HPDE6-E6E7 (cell line): ENCODE results near the gene BORCS8.
"Not testable (repeated sequence)": the region's sequence is repeated elsewhere in the genome, so short reads cannot be mapped to it uniquely, and the experiment has no call there.

Experiments used
- DNase-seq: peaks from one replicate; pipeline ENCODE4 v3.0.0; 2011; ENCODE audit warnings: missing footprints; ENCODE audit errors: extremely low spot score

Gene BORCS8

DNA sequence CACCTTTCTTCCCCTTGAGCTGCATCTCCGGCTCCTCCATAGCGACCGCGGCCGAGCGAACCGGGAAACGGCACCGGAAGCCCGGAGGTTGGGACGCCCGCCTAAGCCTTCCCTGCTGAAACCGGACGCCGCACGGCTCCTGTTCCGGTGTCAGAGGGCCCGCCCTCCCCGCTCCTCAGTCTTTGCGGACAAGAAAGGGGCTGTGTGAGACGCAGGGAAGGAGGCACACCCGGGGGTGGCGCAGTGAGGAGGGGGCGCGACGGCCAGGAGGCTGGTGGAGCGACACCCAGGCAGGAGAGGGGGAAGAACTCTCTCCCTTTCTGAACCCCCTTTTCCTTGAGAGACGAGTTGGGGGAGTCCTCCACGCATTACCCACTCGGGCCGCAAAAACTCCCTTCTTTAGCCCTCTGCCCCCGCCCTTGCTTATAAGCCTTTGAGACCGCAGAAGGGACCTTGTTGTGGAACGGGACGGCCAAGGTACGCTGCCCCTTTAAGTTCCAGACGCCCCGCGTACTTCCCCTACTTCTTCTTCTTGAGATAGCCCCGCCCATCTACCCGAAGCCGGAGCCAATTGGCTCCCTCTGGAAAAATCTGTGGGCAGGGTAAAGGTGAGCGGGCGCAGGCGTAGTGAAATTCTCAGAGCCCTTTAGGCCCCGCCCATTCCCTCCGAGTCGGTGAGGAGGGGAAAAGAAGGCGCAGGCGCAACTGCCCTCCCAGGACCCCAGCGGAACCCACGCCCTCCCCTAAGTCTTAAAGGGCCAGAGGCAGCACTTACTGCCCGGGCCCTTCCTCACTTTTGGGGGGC lies at the start of gene BORCS8, which contains the start of gene RFXANK:
Gene BORCS8 (minus strand): TSS at position 75 of the 805 bp plus-strand sequence. CDS start 35 bp downstream, at position 40.
Gene RFXANK (plus strand): TSS at position 181 of the 805 bp plus-strand sequence. CDS start 1,689 bp downstream, outside the sequence.
- DNase-seq: peak; percentile 97

DNA sequence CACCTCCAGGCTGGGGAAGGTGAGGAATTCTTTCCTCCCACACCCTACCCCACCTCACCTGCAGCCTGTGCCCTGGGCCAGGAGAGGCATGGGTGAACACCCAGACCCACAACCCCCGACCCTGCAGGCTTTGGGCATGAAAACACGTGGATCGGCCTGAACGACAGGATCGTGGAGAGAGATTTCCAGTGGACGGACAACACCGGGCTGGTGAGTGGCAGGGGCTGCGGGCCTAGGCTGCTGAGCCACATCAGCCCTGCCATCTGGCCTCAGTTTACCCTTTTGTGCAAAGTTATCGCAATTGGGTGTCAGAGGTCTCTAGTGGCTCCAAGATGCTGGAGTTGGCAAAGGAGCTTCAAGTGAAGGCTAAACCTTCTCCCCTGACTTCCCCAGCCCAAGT lies 48.5 kb upstream of the BORCS8 start:
- DNase-seq: no peak

DNA sequence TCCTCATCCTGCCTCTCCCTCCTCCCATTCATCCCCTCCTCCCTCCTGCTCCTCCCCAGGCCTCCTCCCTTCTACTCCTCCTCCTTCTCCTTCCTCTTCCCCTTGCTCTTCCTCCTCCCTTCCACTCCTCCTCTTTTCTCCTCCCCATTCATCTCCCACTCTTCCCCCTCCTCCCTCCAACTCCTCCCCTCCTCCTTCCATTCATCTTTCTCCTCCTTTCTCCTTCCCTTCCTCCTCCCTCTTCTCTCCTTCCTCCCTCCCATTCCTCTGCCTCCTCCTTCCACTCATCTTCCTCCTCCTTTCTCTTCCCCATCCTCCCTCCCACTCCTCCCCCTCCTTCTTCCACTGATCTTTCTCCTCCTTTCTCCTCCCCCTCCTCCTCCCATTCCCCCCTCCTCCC lies 47.7 kb upstream of the BORCS8 start:
- DNase-seq: no peak

DNA sequence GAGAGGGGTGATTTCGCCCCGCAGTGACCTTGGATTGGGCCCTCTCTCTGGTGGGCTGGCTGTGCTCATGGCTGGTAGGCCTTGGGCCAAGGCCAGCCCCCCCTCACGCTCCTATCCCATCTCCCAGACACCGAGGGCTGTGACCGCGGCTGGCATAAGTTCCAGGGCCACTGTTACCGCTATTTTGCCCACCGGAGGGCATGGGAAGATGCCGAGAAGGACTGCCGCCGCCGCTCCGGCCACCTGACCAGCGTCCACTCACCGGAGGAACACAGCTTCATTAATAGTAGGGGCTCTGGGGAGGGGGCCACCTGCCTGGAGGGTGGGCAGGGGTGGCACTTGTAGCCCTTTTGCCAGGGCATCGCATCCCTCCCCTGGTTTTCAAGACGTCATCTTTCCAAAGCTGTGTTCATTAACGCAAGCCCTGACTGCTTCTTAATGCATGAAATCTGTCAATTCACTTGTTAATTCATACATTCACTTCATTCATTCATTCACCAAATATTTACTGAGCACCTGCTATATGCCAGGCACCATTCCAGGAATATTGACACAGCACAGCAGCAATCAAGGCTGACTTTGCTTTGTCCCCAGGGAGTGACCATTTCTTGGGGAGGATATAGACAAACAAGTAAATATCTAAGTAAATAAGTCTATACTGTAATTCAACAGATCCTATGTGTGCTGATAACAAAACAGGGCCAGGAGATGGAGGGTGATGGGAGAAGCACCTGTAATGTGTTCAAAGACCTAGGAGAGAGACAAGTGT lies 46.4 kb upstream of the BORCS8 start:
- no peak for DNase-seq

GRCh38 chr19:19236173-19236572 lies 44.2 kb upstream of the BORCS8 start:
- no peak for DNase-seq

DNA sequence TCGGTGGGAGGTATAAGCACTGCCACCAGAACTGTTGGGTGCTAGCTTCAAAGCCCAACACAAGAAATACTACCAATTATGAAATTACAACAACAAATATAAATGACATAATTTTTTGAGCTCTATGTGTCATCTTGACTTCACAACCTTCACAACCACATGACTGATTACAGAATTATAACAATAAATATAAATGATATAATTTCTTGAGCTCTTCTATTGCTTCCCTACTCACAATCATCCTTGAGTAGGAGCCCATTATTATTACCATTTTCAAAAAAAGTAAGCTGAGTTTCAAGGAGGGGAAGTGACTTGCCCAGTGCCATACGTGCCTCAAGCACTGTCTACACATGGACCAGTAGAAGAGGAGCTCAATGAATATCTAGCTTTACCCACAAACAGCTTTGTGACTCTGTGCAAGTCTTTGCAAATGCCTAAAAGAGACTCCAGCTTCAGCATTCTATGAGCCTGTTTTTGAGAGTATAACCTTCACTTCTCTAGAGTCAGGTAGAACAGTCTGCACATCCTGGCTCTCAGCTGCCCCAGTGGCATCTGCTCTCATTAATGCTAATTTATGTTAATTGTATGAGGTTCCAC lies 42.4 kb upstream of the BORCS8 start:
- DNase-seq: no peak

- DNase-seq: no peak
Measured at GRCh38 chr19:19232261-19232721, 40.3 kb upstream of the BORCS8 start.

DNA sequence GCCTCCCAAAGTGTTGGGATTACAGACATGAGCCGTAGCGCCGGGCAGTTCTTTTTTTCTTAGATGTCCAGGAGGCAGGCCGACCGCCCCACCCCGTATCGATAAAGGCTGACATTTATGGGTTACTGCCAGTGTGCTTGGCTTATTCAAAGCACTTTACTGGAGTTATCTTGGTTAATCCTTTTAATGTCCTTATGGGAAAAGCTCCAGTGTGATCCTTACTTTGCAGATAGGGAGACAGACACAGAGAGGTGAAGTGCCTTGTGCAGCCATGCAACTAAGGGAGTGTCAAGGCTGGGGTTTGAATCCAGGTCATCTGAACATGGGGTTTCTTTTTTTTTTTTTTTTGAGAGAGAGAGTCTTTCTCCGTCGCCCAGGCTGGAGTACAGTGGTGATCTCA lies 39.0 kb upstream of the BORCS8 start:
- no peak for DNase-seq

- no peak for DNase-seq
Measured at GRCh38 chr19:19229701-19230100, 37.7 kb upstream of the BORCS8 start.

DNA sequence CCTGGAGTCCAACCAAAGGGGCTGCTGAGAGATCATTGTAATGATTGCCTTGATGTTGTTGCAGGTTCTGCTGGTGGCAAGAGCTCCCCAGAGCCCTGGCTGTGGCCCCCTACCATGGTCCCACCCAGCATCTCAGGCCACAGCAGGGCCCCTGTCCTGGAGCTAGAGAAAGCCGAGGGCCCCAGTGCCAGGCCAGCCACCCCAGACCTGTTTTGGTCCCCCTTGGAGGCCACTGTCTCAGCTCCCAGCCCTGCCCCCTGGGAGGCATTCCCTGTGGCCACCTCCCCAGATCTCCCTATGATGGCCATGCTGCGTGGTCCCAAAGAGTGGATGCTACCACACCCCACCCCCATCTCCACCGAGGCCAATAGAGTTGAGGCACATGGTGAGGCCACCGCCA lies 35.3 kb upstream of the BORCS8 start:
- DNase-seq: no peak

GRCh38 chr19:19226663-19227062 lies 34.7 kb upstream of the BORCS8 start:
- no peak for DNase-seq

- DNase-seq: no peak
Measured at GRCh38 chr19:19226204-19226603, 34.3 kb upstream of the BORCS8 start.

- peak; percentile 73 for DNase-seq
Measured at GRCh38 chr19:19224852-19225494, 33.0 kb upstream of the BORCS8 start.

DNA sequence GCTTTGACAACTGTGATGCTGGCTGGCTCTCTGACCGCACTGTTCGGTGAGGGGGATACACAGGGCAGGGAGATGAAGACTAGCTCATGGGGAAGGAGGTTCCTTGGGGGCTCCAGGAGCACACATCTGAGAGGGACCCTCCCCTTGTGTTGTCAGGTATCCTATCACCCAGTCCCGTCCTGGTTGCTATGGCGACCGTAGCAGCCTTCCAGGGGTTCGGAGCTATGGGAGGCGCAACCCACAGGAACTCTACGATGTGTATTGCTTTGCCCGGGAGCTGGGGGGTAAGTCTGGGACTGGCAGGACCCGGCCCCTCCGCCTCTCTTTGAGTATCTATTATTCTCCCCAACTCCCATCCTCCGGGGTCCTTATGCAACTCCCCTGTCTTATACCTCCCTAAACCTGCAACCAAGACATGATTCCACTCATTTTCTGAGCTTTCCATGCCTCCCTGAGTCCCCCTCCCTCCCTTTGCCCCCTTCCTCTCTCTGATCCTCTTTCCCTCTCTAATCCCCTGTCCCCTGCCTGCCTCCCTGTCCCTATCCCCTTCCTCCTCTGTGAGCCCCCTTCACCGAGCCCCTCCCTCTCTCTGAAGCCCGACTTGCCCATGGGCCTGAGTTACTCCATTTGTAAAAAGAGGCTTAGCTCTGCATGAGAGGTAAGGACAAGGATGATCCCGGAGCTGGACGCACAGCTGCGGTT lies 32.3 kb upstream of the BORCS8 start:
- DNase-seq: no peak

DNA sequence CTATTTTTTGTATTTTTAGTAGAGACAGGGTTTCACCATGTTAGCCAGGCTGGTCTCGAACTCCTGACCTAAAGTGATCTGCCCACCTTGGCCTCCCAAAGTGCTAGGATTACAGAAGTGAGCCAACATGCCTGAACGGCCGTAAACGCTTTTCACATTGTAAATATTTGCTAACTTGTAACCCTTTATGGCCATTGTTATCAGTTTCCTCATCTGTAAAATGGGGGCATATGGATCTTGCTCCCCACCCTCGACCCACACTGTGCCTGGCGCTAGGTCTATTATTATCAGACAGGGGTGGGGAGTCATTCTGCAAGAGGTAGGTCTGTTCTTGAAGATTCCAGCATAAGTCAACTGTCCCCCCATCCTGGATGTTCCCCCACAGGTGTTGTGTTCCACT lies 31.7 kb upstream of the BORCS8 start:
- no peak for DNase-seq

DNA sequence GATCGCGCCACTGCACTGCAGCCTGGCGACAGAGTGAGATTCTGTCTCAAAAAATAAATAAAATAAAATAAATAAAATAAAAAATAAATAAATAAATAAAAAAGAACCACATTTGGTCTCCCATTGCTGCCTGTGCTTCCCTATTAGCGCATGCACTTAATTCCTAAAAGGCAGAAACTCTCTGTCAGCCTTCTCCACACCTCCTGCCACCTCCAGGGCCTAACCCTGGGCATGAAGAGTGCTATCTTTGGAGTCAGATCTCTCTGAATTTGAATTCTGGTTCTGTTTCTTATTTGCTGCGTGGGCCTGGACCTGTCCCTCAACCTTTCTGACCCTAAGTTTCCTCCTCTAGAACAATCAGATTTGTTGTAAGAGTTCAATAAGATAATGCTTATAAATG lies 31.1 kb upstream of the BORCS8 start:
- no peak for DNase-seq

GRCh38 chr19:19221000-19221399 lies 29.0 kb upstream of the BORCS8 start:
- not testable (repeated sequence) for DNase-seq

DNA sequence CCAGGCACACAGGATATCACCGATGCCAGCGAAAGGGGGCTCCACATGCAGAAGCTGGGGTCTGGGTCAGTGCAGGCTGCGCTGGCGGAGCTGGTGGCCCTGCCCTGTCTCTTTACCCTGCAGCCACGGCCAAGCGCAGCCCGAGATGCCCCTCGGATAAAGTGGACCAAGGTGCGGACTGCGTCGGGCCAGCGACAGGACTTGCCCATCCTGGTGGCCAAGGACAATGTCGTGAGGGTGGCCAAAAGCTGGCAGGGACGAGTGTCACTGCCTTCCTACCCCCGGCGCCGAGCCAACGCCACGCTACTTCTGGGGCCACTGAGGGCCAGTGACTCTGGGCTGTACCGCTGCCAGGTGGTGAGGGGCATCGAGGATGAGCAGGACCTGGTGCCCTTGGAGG lies 27.0 kb upstream of the BORCS8 start:
- DNase-seq: no peak

DNA sequence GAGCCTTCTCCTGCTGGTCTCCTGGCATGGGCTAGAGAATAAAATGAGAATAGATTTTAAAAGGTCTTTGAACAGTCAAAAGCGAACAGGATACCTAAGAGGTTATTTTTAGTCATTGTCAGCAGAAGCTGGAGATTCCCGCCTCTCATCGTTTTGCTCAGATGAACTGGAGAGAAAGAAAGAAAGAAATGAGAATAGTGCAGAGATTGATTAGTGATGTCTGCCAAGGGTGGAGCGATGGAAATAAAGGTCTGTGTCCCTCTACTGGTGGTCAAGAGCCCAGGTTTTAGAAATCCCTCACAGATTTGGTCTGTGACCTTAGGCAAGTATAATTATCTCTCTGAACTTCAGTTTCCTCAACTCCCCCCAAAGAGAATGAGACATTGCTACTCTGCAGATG lies 25.1 kb upstream of the BORCS8 start:
- DNase-seq: no peak

GRCh38 chr19:19215792-19216191 lies 23.8 kb upstream of the BORCS8 start:
- DNase-seq: no peak

- no peak for DNase-seq
Measured at GRCh38 chr19:19214892-19215291, 22.9 kb upstream of the BORCS8 start.
